22Rv1 (cell line): ENCODE results near the gene SLC35G4.

ENCODE experiments used
- CTCF ChIP-seq: fragments of 450-650 bp; IDR thresholded peaks from 2 replicates; pipeline ENCODE4 v1.5.1; 2017; ENCODE audit warnings: mild to moderate bottlenecking
- ZFX ChIP-seq: fragments of 450-650 bp; IDR thresholded peaks from 2 replicates; pipeline ENCODE4 v1.6.1; 2017; ENCODE audit warnings: antibody characterized with exemption, borderline replicate concordance

- TF ChIP-seq CTCF = no peak
- TF ChIP-seq ZFX = no peak
Observed at GRCh38 chr18:11600321-11600720, 9.1 kb upstream of the SLC35G4 start.
